ENCODE results near the gene LTBP3.

The LTBP3 gene

DNA sequence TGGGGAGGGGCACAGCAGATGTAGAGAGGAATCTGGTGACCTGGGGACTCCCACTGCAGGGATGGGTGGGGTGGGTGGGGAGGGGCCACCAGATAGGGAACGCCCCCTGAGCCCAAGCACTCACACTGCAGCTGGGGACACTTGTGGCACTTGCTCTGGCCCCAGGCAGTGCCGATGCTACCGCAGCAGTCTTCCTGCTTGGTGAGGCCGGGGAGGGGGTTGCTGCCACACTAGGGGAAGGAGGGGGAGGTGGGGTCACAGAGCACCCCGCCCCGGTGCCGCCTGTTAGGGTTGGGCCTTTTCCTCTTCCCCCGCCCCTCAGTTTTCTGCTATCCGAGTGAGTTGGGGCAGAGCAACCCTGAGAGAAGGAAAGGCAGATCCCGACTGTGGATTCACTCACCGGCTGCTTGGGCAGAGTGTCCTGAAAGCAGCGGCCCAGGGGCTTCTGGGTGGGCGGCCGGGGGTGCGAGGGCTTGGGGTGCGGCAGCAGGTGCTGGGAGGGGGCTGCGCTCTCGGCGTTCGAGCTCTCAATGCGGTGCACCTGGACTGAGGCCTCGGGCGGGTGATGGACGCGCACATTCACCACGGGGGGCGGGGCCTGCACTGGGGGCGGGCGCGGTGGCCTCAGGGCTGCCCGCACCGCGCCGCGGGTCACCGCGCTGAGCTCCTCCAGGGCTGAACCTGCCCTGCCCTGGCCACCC is 4.7 kb downstream of the LTBP3 start:
- peak; percentile 67 for DNase-seq
- peak; percentile 38 for ATAC-seq

DNA sequence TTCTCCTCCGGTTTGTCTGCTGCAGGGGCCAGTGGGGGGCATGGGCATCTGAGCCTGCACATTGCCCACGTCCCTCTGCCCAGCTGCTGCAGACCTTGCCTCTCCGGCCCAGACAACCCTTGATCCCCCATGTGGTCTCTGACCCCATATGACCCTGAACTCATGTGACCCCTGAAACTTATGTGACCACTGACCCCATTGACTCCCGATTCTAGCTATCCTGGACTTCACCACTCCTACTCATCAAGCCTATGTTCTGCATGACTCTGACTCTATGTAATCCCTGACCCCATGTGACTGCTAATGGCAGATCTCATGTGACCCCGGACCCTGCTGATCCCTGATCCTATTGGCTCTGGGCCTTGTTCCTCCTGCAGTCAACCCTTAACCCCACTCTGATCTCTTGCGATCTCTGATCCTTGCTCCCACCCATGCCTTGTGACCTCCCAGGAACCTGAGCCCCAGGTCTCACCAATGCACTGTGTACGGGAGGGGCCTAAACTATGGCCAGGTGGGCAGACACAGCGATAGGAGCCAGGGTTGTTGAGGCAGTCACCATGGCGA is 5.7 kb downstream of the LTBP3 start:
- ATAC-seq (no peak), DNase-seq (no peak)

DNA sequence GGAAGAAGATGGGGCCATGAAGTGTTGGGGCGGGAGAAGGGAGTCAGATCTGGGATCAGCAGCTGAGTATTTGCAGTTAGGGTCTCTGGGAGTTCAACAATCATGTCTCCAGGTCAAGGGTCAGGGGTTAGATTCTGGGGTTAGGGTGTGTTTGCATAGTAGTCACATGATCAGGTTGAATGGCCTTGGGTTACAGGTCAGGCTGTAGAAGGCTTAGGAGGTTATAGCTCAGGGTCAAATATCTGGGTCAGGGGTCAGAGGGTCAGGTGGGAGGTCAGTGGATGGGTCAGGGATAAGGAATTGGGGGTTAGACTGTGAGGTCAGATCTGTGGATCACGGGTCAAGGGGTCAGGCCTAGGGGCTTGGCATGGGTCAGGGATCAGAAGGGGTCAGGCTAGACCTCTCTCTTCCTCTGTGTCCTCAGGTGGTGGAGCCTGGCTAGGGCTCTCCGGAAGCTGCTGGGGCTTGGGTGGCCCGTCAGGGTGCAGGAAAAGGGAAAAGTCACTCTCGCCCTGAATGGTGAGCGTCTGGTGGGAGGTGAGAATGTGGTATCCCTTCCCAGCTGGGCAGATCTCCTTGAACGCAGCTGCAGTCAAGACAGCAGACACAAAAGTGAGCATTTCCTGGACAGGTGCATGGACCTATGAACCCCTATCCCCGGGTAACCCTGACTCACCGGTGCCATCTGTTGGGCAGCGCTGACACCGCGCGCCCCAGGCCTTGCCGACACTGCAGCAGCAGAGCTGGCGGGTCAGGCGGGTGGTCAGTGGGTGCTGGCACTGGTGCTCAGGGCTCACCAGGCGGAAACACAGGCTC is 6.4 kb downstream of the LTBP3 start:
- peak; percentile 79 for DNase-seq
- peak; percentile 54 for ATAC-seq

GRCh38 chr11:65549096-65549495 is 9.1 kb downstream of the LTBP3 start:
- no peak for DNase-seq
- no peak for ATAC-seq

DNA sequence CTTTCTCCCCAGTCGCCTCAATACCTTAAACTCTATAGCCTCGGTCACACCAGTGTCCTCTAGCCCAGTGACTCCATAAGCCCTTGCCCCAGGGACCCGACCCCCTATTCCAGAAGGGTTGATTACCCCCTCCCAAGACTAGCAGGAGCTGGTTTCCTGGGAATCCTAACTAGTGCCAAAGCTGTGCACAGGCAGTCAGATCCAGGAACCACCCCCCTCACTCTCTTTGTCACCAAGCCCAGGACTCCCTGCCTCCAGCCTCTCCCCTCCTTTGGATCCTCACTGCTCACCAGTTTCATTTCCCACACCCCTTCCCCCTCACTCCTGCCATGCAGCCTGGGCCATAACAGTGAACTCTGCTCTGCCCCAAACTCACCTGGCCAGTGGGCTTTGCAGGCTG is 9.8 kb downstream of the LTBP3 start:
- DNase-seq, result no peak

GRCh38 chr11:65547446-65548125 is 10.6 kb downstream of the LTBP3 start:
- no peak for DNase-seq

More for the DNA sequence above, 9.8 kb downstream of the LTBP3 start:
- ATAC-seq, result no peak

DNA sequence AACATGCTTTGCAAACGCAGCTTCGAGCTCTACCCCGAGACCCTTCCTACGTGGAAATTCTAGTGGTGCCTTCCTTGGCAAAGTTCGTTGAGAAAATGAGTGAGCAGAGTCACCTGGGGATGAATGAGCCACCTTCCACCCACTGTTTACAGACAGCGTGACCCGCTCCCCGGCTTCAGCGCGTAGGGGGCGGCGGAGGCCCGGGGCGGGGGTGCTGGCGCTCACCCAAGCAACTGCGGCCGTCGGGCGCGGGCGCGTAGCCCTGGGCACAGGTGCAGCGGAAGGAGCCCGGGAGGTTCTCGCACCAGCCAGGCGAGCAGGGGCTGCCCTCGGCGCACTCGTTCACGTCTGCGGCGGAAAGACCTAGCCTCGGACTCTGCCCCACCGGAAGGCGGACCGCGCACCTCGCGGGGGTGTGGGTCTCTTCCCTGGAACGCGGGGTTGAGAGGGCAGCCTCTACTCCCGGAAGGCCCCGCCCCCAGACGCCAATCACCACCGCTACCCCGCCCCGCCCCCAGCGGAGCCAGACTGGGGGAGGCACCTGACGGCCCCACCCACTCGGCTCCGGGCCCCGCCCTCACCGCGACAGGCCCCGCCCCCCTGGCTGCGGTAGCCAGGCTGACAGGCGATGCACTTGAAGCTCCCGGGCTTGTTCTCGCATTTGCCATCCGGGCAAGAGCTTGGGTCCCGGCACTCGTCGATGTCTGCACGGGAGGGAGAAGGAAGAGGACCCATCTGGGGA is 11.8 kb downstream of the LTBP3 start:
- peak; percentile 85 for ATAC-seq
- DNase-seq, result peak; percentile 99

More at GRCh38 chr11:65547446-65548125, 10.6 kb downstream of the LTBP3 start:
- no peak for ATAC-seq

- DNase-seq, result no peak
- ATAC-seq, result no peak
Observed at GRCh38 chr11:65545853-65546216, 12.3 kb downstream of the LTBP3 start.

GRCh38 chr11:65542738-65543390 is 15.3 kb downstream of the LTBP3 start:
- DNase-seq (no peak), ATAC-seq (no peak)

DNA sequence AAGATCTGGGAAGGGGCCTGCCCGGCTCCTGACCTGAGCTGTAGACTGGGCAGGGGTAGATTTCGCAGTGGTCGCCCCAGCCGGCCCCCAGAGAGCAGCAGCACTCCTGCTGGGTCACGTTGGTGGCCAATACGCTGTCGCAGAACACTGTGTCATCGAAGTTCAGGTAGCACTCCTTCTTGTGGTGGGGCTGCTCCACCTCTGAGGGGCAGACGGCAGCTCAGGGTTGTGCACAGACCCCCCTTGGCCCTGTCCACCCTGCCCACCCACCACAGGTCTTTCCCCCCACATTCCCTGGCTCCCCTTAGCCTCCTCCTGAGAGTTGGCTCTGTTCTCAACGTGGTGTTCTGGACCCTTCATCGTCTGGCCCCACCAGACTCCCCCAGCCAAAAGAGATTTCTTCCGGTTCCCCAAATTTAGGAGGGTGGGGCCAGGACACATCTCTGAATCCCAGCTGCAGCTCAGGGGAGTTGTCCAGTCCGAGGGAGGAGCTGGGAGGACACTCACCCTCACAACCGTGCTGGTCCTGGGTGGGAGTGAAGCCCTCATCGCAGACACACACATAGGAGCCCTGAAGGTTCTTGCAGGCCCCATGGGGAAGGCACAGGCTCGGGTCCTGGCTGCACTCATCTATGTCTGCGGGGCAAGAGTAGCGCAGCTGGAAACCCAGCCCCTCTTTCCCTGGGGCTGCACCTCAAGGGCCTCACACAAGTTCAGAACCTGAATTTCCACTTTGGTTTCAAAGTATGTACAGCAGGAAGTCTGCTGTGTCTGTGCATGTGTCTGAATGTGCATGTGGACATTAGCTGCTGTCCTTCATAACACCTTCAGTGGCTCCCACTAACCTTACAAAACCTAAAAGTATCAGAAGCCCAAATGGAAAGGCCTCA is 16.8 kb downstream of the LTBP3 start:
- DNase-seq (no peak), ATAC-seq (no peak)

- DNase-seq, result peak; percentile 96
- ATAC-seq, result peak; percentile 90
Observed at GRCh38 chr11:65540290-65541092, 17.7 kb downstream of the LTBP3 start.

- DNase-seq (no peak), ATAC-seq (peak; percentile 73)
Observed at GRCh38 chr11:65539744-65540289, 18.3 kb downstream of the LTBP3 start.

DNA sequence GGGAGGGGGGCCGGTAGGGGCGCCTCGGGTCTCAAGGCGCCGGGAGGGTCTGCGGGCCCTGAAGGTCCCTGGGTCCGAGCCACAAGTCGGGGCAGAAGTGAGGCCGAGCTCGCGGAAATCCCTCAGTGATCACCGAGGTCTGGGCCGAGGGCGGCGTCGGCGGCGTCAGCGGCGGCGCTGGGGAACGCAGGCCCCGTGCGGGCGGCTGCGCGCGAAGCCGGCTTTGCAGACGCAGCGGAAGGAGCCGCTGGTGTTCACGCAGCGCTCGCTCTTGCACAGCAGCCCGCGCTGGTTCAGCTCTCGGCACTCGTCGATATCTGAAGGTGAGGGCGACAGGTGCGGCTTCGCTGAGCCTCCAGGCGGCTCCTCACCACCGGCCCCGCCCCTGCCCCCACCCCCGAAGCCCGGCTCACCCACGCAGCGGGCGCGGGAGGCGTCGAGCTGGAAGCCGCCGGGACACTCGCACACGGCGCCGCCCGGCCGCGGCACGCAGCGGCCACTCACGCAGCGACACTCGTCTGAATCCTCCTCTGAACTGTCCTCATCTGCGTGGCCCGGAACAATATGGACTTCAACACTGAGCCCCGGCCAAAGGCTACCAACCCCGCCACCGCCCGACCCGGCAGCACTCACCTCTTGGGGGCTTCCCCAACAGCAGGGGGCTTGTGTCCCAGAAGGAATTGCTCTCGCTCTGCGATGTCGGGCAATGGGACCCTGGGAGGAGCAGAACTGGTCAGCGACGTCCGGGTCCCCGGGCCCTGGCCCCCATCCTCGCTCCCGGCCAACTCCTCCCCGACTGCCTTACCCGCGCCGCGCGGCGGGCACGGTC is 19.0 kb downstream of the LTBP3 start:
- ATAC-seq (no peak), DNase-seq (no peak)

- no peak for ATAC-seq
Observed at GRCh38 chr11:65538232-65538914, 19.8 kb downstream of the LTBP3 start.

GRCh38 chr11:65537620-65538231 is 20.4 kb downstream of the LTBP3 start:
- DNase-seq (no peak), ATAC-seq (no peak)

More at GRCh38 chr11:65538232-65538914, 19.8 kb downstream of the LTBP3 start:
- peak; percentile 5 for DNase-seq

GRCh38 chr11:65537296-65537597 is 20.9 kb downstream of the LTBP3 start:
- no peak for DNase-seq
- ATAC-seq, result no peak

All from stimulated activated naive CD8-positive, alpha-beta T cell treated with anti-CD3 and anti-CD28 coated beads, Interleukin-15, Interleukin-2, amounts not matched to agents 100 U/mL and 50 U/mL, for 24 hours (primary cell).